ENCODE measurements around the gene ALDH8A1. TPM values are rescaled to one million over a fixed set of nuclear protein-coding genes. Genes with fewer than 3 reads are reported as not detected.

ALDH8A1 gene
- total RNA-seq, 1 donor from 2014 or later = 0.58 TPM

- H3K27ac Mint-ChIP-seq (ENCODE audit: unreplicated experiment) = no peak overlapping the region
Observed at GRCh38 chr6:134951494-134952263, 1.8 kb upstream of the ALDH8A1 start.

GRCh38 chr6:134950482-134950881, 581 bp upstream of the ALDH8A1 start:
- H3K27ac Mint-ChIP-seq (ENCODE audit: unreplicated experiment) = no peak overlapping the region
- H3K9me3 Mint-ChIP-seq = peaks cover 5% of the 10 kb centered on the region
- no peaks in the 10 kb centered on the region for H3K27me3 Mint-ChIP-seq (ENCODE audit: low read depth)
- TF ChIP-seq, protein P1, sequence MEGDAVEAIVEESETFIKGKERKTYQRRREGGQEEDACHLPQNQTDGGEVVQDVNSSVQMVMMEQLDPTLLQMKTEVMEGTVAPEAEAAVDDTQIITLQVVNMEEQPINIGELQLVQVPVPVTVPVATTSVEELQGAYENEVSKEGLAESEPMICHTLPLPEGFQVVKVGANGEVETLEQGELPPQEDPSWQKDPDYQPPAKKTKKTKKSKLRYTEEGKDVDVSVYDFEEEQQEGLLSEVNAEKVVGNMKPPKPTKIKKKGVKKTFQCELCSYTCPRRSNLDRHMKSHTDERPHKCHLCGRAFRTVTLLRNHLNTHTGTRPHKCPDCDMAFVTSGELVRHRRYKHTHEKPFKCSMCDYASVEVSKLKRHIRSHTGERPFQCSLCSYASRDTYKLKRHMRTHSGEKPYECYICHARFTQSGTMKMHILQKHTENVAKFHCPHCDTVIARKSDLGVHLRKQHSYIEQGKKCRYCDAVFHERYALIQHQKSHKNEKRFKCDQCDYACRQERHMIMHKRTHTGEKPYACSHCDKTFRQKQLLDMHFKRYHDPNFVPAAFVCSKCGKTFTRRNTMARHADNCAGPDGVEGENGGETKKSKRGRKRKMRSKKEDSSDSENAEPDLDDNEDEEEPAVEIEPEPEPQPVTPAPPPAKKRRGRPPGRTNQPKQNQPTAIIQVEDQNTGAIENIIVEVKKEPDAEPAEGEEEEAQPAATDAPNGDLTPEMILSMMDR (conservative IDR thresholded peaks at IDR 0.05) = no peak
- no peak overlapping the region for H3K4me3 Mint-ChIP-seq
- DNase-seq (ENCODE audit: low read depth, low spot score) = no peak
- no peaks in the 10 kb centered on the region for H3K36me3 Mint-ChIP-seq (ENCODE audit: low read depth)
- H3K4me1 Mint-ChIP-seq = no peaks in the 10 kb centered on the region

More at GRCh38 chr6:134951494-134952263, 1.8 kb upstream of the ALDH8A1 start:
- H3K4me3 Mint-ChIP-seq = no peak overlapping the region
- no peak for DNase-seq (ENCODE audit: low read depth, low spot score)
- H3K4me1 Mint-ChIP-seq = no peaks in the 10 kb centered on the region
- no peaks in the 10 kb centered on the region for H3K27me3 Mint-ChIP-seq (ENCODE audit: low read depth)
- H3K9me3 Mint-ChIP-seq = peaks cover 4% of the 10 kb centered on the region
- TF ChIP-seq, protein P1 (conservative IDR thresholded peaks at IDR 0.05) = no peak
- H3K36me3 Mint-ChIP-seq (ENCODE audit: low read depth) = no peaks in the 10 kb centered on the region

DNA sequence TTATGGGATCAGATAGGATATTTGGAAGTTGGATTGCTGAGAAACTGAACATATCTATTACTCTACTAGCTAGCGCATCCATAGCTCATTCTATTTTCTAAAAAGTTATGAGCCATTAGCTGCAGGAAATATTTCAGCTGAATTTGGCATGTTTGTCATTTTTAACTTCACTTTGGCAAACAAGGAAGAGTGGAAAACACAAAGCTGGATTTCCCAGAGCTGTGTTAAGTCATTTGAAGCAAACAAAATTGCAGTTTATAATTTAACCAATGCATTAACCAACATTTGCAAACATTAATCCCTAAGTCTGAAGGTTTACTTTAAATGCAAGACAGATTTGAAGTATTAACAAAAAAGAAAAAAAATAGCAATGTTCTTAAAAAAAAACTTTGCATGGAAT, 1.2 kb downstream of the ALDH8A1 start:
- Mint-ChIP-seq H3K27ac (ENCODE audit: unreplicated experiment) (no peak overlapping the region), H3K4me1 (no peaks in the 10 kb centered on the region), H3K9me3 (peaks cover 5% of the 10 kb centered on the region), H3K4me3 (no peak overlapping the region), H3K36me3 (ENCODE audit: low read depth) (no peaks in the 10 kb centered on the region), H3K27me3 (ENCODE audit: low read depth) (no peaks in the 10 kb centered on the region)
- DNase-seq (ENCODE audit: low read depth, low spot score) = no peak
- TF ChIP-seq, protein P1 (conservative IDR thresholded peaks at IDR 0.05) = no peak

DNA sequence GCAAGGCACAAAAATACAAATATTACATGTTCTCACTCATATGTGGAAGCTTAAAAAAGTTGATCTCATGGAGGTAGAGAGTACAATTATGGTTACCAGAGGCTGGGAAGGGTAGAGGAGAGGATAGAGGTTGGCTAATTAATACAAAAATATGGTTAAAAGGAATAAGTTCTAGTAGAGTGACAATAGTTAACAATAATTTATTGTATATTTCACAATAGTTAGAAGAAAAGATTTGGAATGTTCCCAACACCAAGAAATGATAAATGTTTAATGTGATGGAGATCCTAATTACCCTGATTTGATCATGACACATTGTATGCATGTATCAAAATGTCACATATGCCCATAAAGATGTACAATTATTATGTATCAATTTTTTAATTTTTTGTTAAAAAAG, 1.8 kb downstream of the ALDH8A1 start:
- no peak for DNase-seq (ENCODE audit: low read depth, low spot score)
- H3K27me3 Mint-ChIP-seq (ENCODE audit: low read depth) = no peaks in the 10 kb centered on the region
- H3K4me1 Mint-ChIP-seq = no peaks in the 10 kb centered on the region
- TF ChIP-seq, protein P1 (conservative IDR thresholded peaks at IDR 0.05) = no peak
- H3K9me3 Mint-ChIP-seq = peaks cover 5% of the 10 kb centered on the region
- H3K36me3 Mint-ChIP-seq (ENCODE audit: low read depth) = no peaks in the 10 kb centered on the region
- H3K27ac Mint-ChIP-seq (ENCODE audit: unreplicated experiment) = no peak overlapping the region
- no peak overlapping the region for H3K4me3 Mint-ChIP-seq

DNA sequence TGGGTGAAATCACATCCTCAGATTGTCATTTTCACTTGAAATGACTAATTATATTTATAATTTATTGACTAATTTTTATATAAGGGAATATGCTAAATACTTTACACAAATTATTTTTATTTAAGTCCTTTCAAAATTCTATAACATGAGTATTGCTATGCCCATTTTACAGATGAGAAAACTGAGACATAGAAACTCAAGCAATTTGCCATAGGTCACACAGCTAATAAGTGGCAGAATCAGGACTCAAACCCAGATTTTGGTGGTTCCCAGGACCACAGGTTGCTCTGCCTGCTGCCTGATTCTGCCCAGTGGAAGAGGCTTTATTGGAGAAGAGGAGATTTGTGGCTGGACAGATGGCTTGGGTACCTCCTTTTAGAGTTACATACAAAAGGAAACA, 4.9 kb downstream of the ALDH8A1 start:
- Mint-ChIP-seq H3K4me1 (no peaks in the 10 kb centered on the region), H3K36me3 (ENCODE audit: low read depth) (no peaks in the 10 kb centered on the region), H3K27ac (ENCODE audit: unreplicated experiment) (no peak overlapping the region), H3K4me3 (no peak overlapping the region), H3K9me3 (peaks cover 5% of the 10 kb centered on the region), H3K27me3 (ENCODE audit: low read depth) (no peaks in the 10 kb centered on the region)
- DNase-seq (ENCODE audit: low read depth, low spot score) = no peak
- TF ChIP-seq, protein P1 (conservative IDR thresholded peaks at IDR 0.05) = no peak
